HG02943 (cell line): ENCODE results near the gene FUBP3.

Experiments
- ATAC-seq: cut with Tn5 transposase; IDR thresholded peaks from one replicate; pipeline ENCODE4 v1.9.1; 2021; ENCODE audit warnings: mild to moderate bottlenecking, low read depth, moderate library complexity; ENCODE audit not compliant: unreplicated experiment

FUBP3 gene

GRCh38 chr9:130604295-130604694, 24.9 kb downstream of the FUBP3 start:
- ATAC-seq, result no peak

- no peak for ATAC-seq
Observed at GRCh38 chr9:130606887-130607600, 27.7 kb downstream of the FUBP3 start.

- ATAC-seq, result no peak
Observed at GRCh38 chr9:130607640-130608420, 28.5 kb downstream of the FUBP3 start.

GRCh38 chr9:130608554-130609134, 29.3 kb downstream of the FUBP3 start:
- no peak for ATAC-seq

GRCh38 chr9:130609163-130609562, 29.8 kb downstream of the FUBP3 start:
- ATAC-seq, result no peak

GRCh38 chr9:130610862-130611707, 31.7 kb downstream of the FUBP3 start:
- no peak for ATAC-seq

- ATAC-seq, result no peak
Observed at GRCh38 chr9:130616451-130616850, 37.1 kb downstream of the FUBP3 start.

- ATAC-seq, result no peak
Observed at GRCh38 chr9:130623466-130623865, 44.1 kb downstream of the FUBP3 start.

- no peak for ATAC-seq
Observed at GRCh38 chr9:130624154-130624553, 44.8 kb downstream of the FUBP3 start.

GRCh38 chr9:130626249-130626996, 47.0 kb downstream of the FUBP3 start:
- no peak for ATAC-seq

- no peak for ATAC-seq
Observed at GRCh38 chr9:130627051-130627450, 47.7 kb downstream of the FUBP3 start.

- ATAC-seq, result no peak
Observed at GRCh38 chr9:130627896-130628792, 48.8 kb downstream of the FUBP3 start.

GRCh38 chr9:130629443-130630070, 50.2 kb downstream of the FUBP3 start:
- ATAC-seq, result no peak

GRCh38 chr9:130630071-130630450, 50.7 kb downstream of the FUBP3 start:
- no peak for ATAC-seq

GRCh38 chr9:130630506-130631330, 51.3 kb downstream of the FUBP3 start:
- ATAC-seq, result no peak

- no peak for ATAC-seq
Observed at GRCh38 chr9:130631331-130632080, 52.1 kb downstream of the FUBP3 start.

- no peak for ATAC-seq
Observed at GRCh38 chr9:130632081-130632710, 52.8 kb downstream of the FUBP3 start.
